PC-3 (cell line): ENCODE measurements around the gene RELA. TPM values are rescaled to one million over a fixed set of nuclear protein-coding genes. Genes with fewer than 3 reads are reported as not detected.

Experiments
- ATAC-seq: fragments of 200-7000 bp; cut with Tn5 transposase; 2 replicates; pipeline ENCODE4 v1.9.1; 2020; ENCODE audit warnings: mild to moderate bottlenecking, moderate library complexity
- BruUV-seq: library from RNA; stranded (reverse); fragments of 400-500 nt; replicated peaks from 2 replicates; lab custom pipeline; 2021; lab: Mats Ljungman, UMichigan
- CTCF ChIA-PET: fragments of 300-600 bp; sonication (Branson Sonifier 250); formaldehyde crosslinking; loops from one replicate; lab custom pipeline; 2022; ENCODE audit warnings: antibody characterized with exemption; lab: Charles Lee
- POLR2A ChIA-PET: fragments of 300-600 bp; sonication (Branson Sonifier 250); formaldehyde crosslinking; loops from one replicate; lab custom pipeline; 2022; ENCODE audit warnings: antibody characterized with exemption; ENCODE audit not compliant: unreplicated experiment; lab: Charles Lee
- DNase-seq: peaks from one replicate; pipeline ENCODE4 v3.0.0-alpha.2; 2015
- H2AFZ ChIP-seq: fragments of 300-600 bp; sonication (generic); 2 replicates; pipeline ENCODE4 v1.6.0; 2016; ENCODE audit warnings: antibody characterized with exemption, low read length
- H3F3A ChIP-seq: fragments of 300-600 bp; sonication (generic); one replicate; pipeline ENCODE4 v1.6.0; 2017; ENCODE audit warnings: antibody characterized with exemption, low read length, control low read depth, mild to moderate bottlenecking; ENCODE audit not compliant: unreplicated experiment
- H3K27ac ChIP-seq: fragments of 300-600 bp; sonication (generic); 2 replicates; pipeline ENCODE4 v1.5.1; 2016; ENCODE audit warnings: mild to moderate bottlenecking, low read length
- H3K27me3 ChIP-seq: fragments of 300-600 bp; sonication (generic); 2 replicates; pipeline ENCODE4 v1.6.1; 2016; ENCODE audit warnings: low read length, mixed read lengths
- H3K36me3 ChIP-seq: fragments of 300-600 bp; sonication (generic); 2 replicates; pipeline ENCODE4 v1.6.1; 2016; ENCODE audit warnings: low read depth, mixed run types, low read length, mixed read lengths
- H3K4me1 ChIP-seq: fragments of 300-600 bp; sonication (generic); 2 replicates; pipeline ENCODE4 v1.5.1; 2016; ENCODE audit warnings: low read length; ENCODE audit not compliant: insufficient read depth
- H3K4me2 ChIP-seq: fragments of 300-600 bp; sonication (generic); 2 replicates; pipeline ENCODE4 v1.6.0; 2016; ENCODE audit warnings: low read length
- H3K4me3 ChIP-seq: fragments of 300-600 bp; sonication (generic); 2 replicates; pipeline ENCODE4 v1.5.1; 2016; ENCODE audit warnings: mild to moderate bottlenecking, low read length, mixed read lengths
- H3K79me2 ChIP-seq: fragments of 300-600 bp; sonication (generic); 2 replicates; pipeline ENCODE4 v1.6.1; 2017; ENCODE audit warnings: low read length, mixed read lengths
- H3K9ac ChIP-seq: fragments of 300-600 bp; sonication (generic); 2 replicates; pipeline ENCODE4 v1.6.0; 2016; ENCODE audit warnings: mild to moderate bottlenecking, low read length
- H3K9me2 ChIP-seq: fragments of 300-600 bp; sonication (generic); replicated peaks from 2 replicates; pipeline ENCODE4 v1.6.1; 2016; ENCODE audit warnings: mixed run types, low read length, mixed read lengths
- H3K9me3 ChIP-seq: fragments of 300-600 bp; sonication (generic); 2 replicates; pipeline ENCODE4 v1.6.1; 2016; ENCODE audit warnings: low read length, mixed read lengths
- H4K20me1 ChIP-seq: fragments of 300-600 bp; sonication (generic); 2 replicates; pipeline ENCODE4 v1.6.1; 2016; ENCODE audit warnings: low read length, mixed read lengths
- CTCF ChIP-seq: fragments of 300-600 bp; sonication (generic); conservative IDR thresholded peaks from 2 replicates; pipeline ENCODE4 v1.5.1; 2017; ENCODE audit warnings: antibody characterized with exemption, low read depth, mild to moderate bottlenecking, low read length
- EZH2 ChIP-seq: fragments of 300-600 bp; sonication (generic); IDR thresholded peaks from one replicate; pipeline ENCODE4 v1.6.1; 2017; ENCODE audit warnings: antibody characterized with exemption, mild to moderate bottlenecking, low read length; ENCODE audit not compliant: unreplicated experiment
- EZH2phosphoT487 ChIP-seq: fragments of 300-600 bp; sonication (generic); IDR thresholded peaks from 2 replicates; pipeline ENCODE4 v1.6.1; 2018; ENCODE audit warnings: mild to moderate bottlenecking, antibody characterized with exemption, low read length, borderline replicate concordance
- intact Hi-C: fragments of 100-400 bp; cut with micrococcal nuclease; formaldehyde crosslinking; loops from 2 replicates; pipeline ENCODE4 v1.9.0; 2023
- total RNA-seq: library from RNA; depleted of rRNA; stranded (reverse); fragments of >200 nt; gene quantifications from 2 replicates; pipeline ENCODE4 v1.2.3, GENCODE V29; 2014

RELA gene
- total RNA-seq, 1 experiment from 2014 or later, result 84.2 TPM

- Histone ChIP-seq H3K36me3 (peaks cover 64% of the 10 kb centered on the region), H3K4me1 (no peaks in the 10 kb centered on the region), H3K27me3 (no peaks in the 10 kb centered on the region), H3K4me3 (no peak overlapping the region), H3K9me2 (no peaks in the 10 kb centered on the region), H3K9ac (no peak overlapping the region), H3K27ac (no peak overlapping the region), H3K9me3 (no peaks in the 10 kb centered on the region), H3K4me2 (no peak overlapping the region), H2AFZ (no peak overlapping the region), H4K20me1 (no peaks in the 10 kb centered on the region), H3K79me2 (peaks cover 17% of the 10 kb centered on the region), H3F3A (no peaks in the 10 kb centered on the region)
- intact Hi-C loops, result no loop called here
- ChIA-PET POLR2A (interaction anchor here (0.6 kb wide), 1 partner anchor 8 kb away, joined by 5 read pairs; no protein-coding TSS in a partner anchor), CTCF (no interaction called here)
- TF ChIP-seq CTCF (no peak), EZH2 (no peak)
- no peak for DNase-seq
- BruUV-seq, result no TSS peak
- no peak for ATAC-seq
Measured at GRCh38 chr11:65623177-65623576, 39.5 kb downstream of the RELA start.

DNA sequence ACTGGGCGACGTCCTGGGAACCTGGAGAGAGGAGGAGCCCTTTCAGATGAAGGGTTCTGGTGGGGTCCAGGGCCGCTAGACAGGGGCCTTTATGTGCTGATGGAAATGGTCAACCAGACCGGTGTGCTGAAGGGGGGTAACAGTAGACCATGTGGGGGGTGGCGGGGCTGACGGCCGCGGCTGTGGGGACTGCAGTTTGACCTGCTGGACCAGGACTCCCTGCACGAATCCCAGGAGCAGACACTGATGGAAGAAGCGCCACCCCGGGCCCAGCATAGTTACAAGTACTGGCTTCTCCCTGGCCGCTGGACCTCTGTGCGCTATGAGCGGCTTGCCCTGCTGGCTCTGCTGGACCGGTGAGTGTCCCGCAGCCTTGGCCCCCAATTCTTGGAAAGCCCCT lies 40.7 kb downstream of the RELA start:
- TF ChIP-seq EZH2 (no peak), EZH2phosphoT487 (no peak), CTCF (no peak)
- Histone ChIP-seq H3K79me2 (peaks cover 28% of the 10 kb centered on the region), H3K9me2 (no peaks in the 10 kb centered on the region), H3K4me2 (no peak overlapping the region), H3K36me3 (peaks cover 58% of the 10 kb centered on the region), H3K27ac (no peak overlapping the region), H3K27me3 (no peaks in the 10 kb centered on the region), H4K20me1 (peaks cover 9% of the 10 kb centered on the region; the same call in 1 of the 2 replicates), H3K4me3 (no peak overlapping the region), H3K9ac (no peak overlapping the region), H3K4me1 (peaks cover 5% of the 10 kb centered on the region), H3F3A (no peaks in the 10 kb centered on the region), H2AFZ (no peak overlapping the region), H3K9me3 (no peaks in the 10 kb centered on the region)
- ChIA-PET POLR2A (no interaction called here), CTCF (no interaction called here)
- DNase-seq (no peak), ATAC-seq (no peak)
- no TSS peak for BruUV-seq
- intact Hi-C loops, result no loop called here

- CTCF ChIA-PET, result no interaction called here
- Histone ChIP-seq H3F3A (no peaks in the 10 kb centered on the region), H3K27me3 (no peaks in the 10 kb centered on the region), H3K4me1 (peaks cover 10% of the 10 kb centered on the region), H3K4me3 (no peak overlapping the region), H4K20me1 (peaks cover 14% of the 10 kb centered on the region), H3K9me2 (no peaks in the 10 kb centered on the region), H3K36me3 (peaks cover 53% of the 10 kb centered on the region), H3K9me3 (no peaks in the 10 kb centered on the region), H3K27ac (no peak overlapping the region), H3K79me2 (peaks cover 34% of the 10 kb centered on the region), H2AFZ (no peak overlapping the region), H3K9ac (no peak overlapping the region), H3K4me2 (no peak overlapping the region)
- ATAC-seq (no peak), DNase-seq (no peak)
- BruUV-seq, result no TSS peak
- no peak for TF ChIP-seq EZH2phosphoT487
- POLR2A ChIA-PET, result no interaction called here
- intact Hi-C loops, result no loop called here
Measured at GRCh38 chr11:65621460-65621859, 41.3 kb downstream of the RELA start.
